Erythroblast (primary cell): Measurements from ENCODE around the gene HINT3.

Experiments used
- GATA1 ChIP-seq: IDR thresholded peaks from 2 replicates; pipeline ENCODE4 v1.6.1; 2011; ENCODE audit warnings: low read depth, mild to moderate bottlenecking, control low read depth, low read length, moderate library complexity
- POLR2A ChIP-seq: IDR thresholded peaks from 2 replicates; pipeline ENCODE4 v1.6.1; 2011; ENCODE audit warnings: mild to moderate bottlenecking, low read length

DNA sequence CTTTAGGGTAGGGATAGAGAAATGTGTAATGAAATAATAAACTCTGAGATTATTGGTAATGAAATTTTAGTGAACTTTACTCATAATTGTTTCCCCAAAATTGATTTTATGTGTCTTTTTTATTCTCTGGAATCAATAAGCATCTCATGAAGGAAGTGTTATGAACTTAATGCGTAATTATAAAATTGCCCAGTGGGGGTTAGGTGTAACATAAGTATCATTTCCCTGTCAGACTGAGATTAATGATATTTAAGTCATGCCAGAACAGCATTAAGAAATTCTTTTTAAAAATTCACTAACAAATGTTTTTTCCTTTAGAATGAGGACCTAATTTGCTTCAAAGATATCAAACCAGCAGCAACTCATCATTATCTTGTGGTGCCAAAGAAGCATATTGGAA is 10.0 kb downstream of the HINT3 start:
- TF ChIP-seq POLR2A (no peak), GATA1 (no peak)
